ENCODE results near the gene FLNB. TPM values are rescaled to one million over a fixed set of nuclear protein-coding genes. Genes with fewer than 3 reads are reported as not detected.

FLNB gene
- total and polyA plus RNA-seq, 2 experiments from 2014 or later, result 69.4 to 172 TPM

GRCh38 chr3:58043933-58044332 is 35.7 kb downstream of the FLNB start:
- Histone ChIP-seq H3K9me2 (replicated peaks; ENCODE audit: insufficient read depth) (no peaks in the 10 kb centered on the region), H2AFZ (no peak overlapping the region), H3K36me3 (replicated peaks; ENCODE audit: insufficient read depth, low read depth) (no peaks in the 10 kb centered on the region), H3K9me3 (ENCODE audit: low read depth) (no peaks in the 10 kb centered on the region), H4K20me1 (ENCODE audit: insufficient read depth, poor library complexity, severe bottlenecking) (peaks cover 32% of the 10 kb centered on the region), H3K4me1 (ENCODE audit: insufficient read depth) (peaks cover 64% of the 10 kb centered on the region), H3K27me3 (no peaks in the 10 kb centered on the region), H3K27ac (peak overlapping the region; percentile 65), H3K4me2 (no peak overlapping the region), H3K4me3 (no peak overlapping the region), H3K79me2 (peaks cover 99% of the 10 kb centered on the region)
- no peak for DNase-seq (ENCODE audit: low spot score)
- TF ChIP-seq EZH2 (IDR thresholded peaks at IDR 0.05; ENCODE audit: borderline replicate concordance) (no peak), CTCF (IDR thresholded peaks at IDR 0.05; ENCODE audit: poor library complexity) (no peak), EZH2phosphoT487 (IDR thresholded peaks at IDR 0.05; ENCODE audit: low read depth, severe bottlenecking, unreplicated experiment) (no peak)
- 48% methylated on average over 4 of the region's 4 CpGs for WGBS (ENCODE audit: low lambda C conversion rate, missing lambda C conversion rate)

GRCh38 chr3:58044691-58045483 is 36.7 kb downstream of the FLNB start:
- H3K27ac ChIP-seq, result peak overlapping the region; percentile 18
- no peak for DNase-seq (ENCODE audit: low spot score)
- WGBS (ENCODE audit: low lambda C conversion rate, missing lambda C conversion rate), result 80% methylated on average over 7 of the region's 7 CpGs
- no peaks in the 10 kb centered on the region for H3K36me3 ChIP-seq (replicated peaks; ENCODE audit: insufficient read depth, low read depth)
- peaks cover 62% of the 10 kb centered on the region for H3K4me1 ChIP-seq (ENCODE audit: insufficient read depth)
- no peaks in the 10 kb centered on the region for H3K9me3 ChIP-seq (ENCODE audit: low read depth)
- H3K27me3 ChIP-seq, result no peaks in the 10 kb centered on the region
- no peak overlapping the region for H3K4me3 ChIP-seq
- TF ChIP-seq CTCF (IDR thresholded peaks at IDR 0.05; ENCODE audit: poor library complexity) (no peak), EZH2 (IDR thresholded peaks at IDR 0.05; ENCODE audit: borderline replicate concordance) (no peak), EZH2phosphoT487 (IDR thresholded peaks at IDR 0.05; ENCODE audit: low read depth, severe bottlenecking, unreplicated experiment) (no peak)
- H3K79me2 ChIP-seq, result peaks cover 94% of the 10 kb centered on the region
- H2AFZ ChIP-seq, result no peak overlapping the region
- H3K9me2 ChIP-seq (replicated peaks; ENCODE audit: insufficient read depth), result no peaks in the 10 kb centered on the region
- no peak overlapping the region for H3K4me2 ChIP-seq
- peaks cover 28% of the 10 kb centered on the region for H4K20me1 ChIP-seq (ENCODE audit: insufficient read depth, poor library complexity, severe bottlenecking)

- no peak for DNase-seq (ENCODE audit: low spot score)
- no peaks in the 10 kb centered on the region for H3K36me3 ChIP-seq (replicated peaks; ENCODE audit: insufficient read depth, low read depth)
- H3K4me3 ChIP-seq, result no peak overlapping the region
- peaks cover 5% of the 10 kb centered on the region for H4K20me1 ChIP-seq (ENCODE audit: insufficient read depth, poor library complexity, severe bottlenecking)
- no peaks in the 10 kb centered on the region for H3K9me2 ChIP-seq (replicated peaks; ENCODE audit: insufficient read depth)
- H3K9me3 ChIP-seq (ENCODE audit: low read depth), result no peaks in the 10 kb centered on the region
- no peaks in the 10 kb centered on the region for H3K27me3 ChIP-seq
- H3K4me1 ChIP-seq (ENCODE audit: insufficient read depth), result peaks cover 62% of the 10 kb centered on the region
- peak overlapping the region; percentile 98 for H3K27ac ChIP-seq
- peak overlapping the region; percentile 48 for H3K4me2 ChIP-seq
- peaks cover 91% of the 10 kb centered on the region for H3K79me2 ChIP-seq
- no peak overlapping the region for H2AFZ ChIP-seq
- no peak for TF ChIP-seq EZH2 (IDR thresholded peaks at IDR 0.05; ENCODE audit: borderline replicate concordance)
- TF ChIP-seq EZH2phosphoT487 (IDR thresholded peaks at IDR 0.05; ENCODE audit: low read depth, severe bottlenecking, unreplicated experiment), result no peak
- TF ChIP-seq CTCF (IDR thresholded peaks at IDR 0.05; ENCODE audit: poor library complexity), result no peak
- WGBS (ENCODE audit: low lambda C conversion rate, missing lambda C conversion rate), result 75% methylated on average over 5 of the region's 5 CpGs
Measured at GRCh38 chr3:58047826-58048225, 39.6 kb downstream of the FLNB start.

Measured in hepatocyte (in vitro differentiated cells).